HCT116 (cell line): ENCODE measurements around the gene BHMT.

Experiments used
- FOSL1 ChIP-seq: IDR thresholded peaks from 2 replicates; pipeline ENCODE4 v1.6.1; 2012; ENCODE audit warnings: low read depth
- JUND ChIP-seq: IDR thresholded peaks from 2 replicates; pipeline ENCODE4 v1.6.1; 2012
- TF ChIP-seq, protein P1 (sequence below), 3 experiments: fragments of 200-600 bp in 1 of 3; sonication (generic) in 1 of 3; IDR thresholded peaks in 2 of 3; conservative IDR thresholded peaks in 1 of 3; 2 replicates each; pipeline ENCODE4 v1.5.1; 2012 to 2017; ENCODE audit warnings: low read depth in 2 of 3, low read length in 2 of 3, antibody characterized with exemption in 1 of 3, borderline replicate concordance in 1 of 3, control low read depth in 1 of 3, mild to moderate bottlenecking in 1 of 3, mixed read lengths in 1 of 3, mixed run types in 1 of 3, moderate library complexity in 1 of 3; ENCODE audit not compliant: insufficient read depth in 1 of 3

DNA sequence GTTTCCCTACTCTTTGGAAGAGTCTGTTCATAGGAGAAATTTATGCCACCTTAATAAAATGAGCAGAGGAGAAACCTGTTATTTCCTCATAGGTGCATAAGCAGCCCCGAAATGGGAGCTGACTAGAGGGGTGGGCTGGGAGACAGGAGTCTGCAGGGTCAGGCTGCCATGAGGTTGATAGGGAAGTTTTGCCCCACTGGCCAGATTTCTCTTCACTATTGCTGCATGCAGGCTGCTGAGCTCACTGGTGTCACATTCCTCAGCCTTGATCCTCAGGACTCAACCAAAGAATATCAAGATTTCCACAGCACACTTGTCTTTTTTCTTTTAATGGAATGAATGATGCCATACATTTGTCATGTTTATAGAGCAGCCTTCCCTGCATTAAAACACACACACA lies 60.7 kb downstream of the BHMT start:
- TF ChIP-seq JUND (no peak), FOSL1 (no peak)
- TF ChIP-seq, protein P1, sequence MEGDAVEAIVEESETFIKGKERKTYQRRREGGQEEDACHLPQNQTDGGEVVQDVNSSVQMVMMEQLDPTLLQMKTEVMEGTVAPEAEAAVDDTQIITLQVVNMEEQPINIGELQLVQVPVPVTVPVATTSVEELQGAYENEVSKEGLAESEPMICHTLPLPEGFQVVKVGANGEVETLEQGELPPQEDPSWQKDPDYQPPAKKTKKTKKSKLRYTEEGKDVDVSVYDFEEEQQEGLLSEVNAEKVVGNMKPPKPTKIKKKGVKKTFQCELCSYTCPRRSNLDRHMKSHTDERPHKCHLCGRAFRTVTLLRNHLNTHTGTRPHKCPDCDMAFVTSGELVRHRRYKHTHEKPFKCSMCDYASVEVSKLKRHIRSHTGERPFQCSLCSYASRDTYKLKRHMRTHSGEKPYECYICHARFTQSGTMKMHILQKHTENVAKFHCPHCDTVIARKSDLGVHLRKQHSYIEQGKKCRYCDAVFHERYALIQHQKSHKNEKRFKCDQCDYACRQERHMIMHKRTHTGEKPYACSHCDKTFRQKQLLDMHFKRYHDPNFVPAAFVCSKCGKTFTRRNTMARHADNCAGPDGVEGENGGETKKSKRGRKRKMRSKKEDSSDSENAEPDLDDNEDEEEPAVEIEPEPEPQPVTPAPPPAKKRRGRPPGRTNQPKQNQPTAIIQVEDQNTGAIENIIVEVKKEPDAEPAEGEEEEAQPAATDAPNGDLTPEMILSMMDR (IDR thresholded peaks at IDR 0.05 in 2 of 3, conservative IDR thresholded peaks at IDR 0.05 in 1 of 3; ENCODE audit: borderline replicate concordance in 1 of 3, insufficient read depth in 1 of 3, low read depth in 2 of 3, low read length in 2 of 3): no peak
